ENCODE measurements around the gene VASH1. TPM values are rescaled to one million over a fixed set of nuclear protein-coding genes. Genes with fewer than 3 reads are reported as not detected.

VASH1 gene
- total RNA-seq, 2 donors from 2014 or later: 10.3 to 19.8 TPM

GRCh38 chr14:76726551-76726970, 34.7 kb upstream of the VASH1 start:
- H3K36me3 ChIP-seq (ENCODE audit: control insufficient read depth, insufficient read depth, low read length): no peaks in the 10 kb centered on the region
- H3K27me3 ChIP-seq (ENCODE audit: control insufficient read depth, insufficient read depth, low read length, poor library complexity, severe bottlenecking): no peaks in the 10 kb centered on the region
- 84 to 87% methylated on average over 9 to 11 of the region's 11 CpGs for WGBS, 2 experiments (ENCODE audit: insufficient coverage in 1 of 2, insufficient read length in 1 of 2)
- Mint-ChIP-seq H3K36me3 (ENCODE audit: low read depth) (no peaks in the 10 kb centered on the region), H3K27me3 (ENCODE audit: insufficient read depth) (no peaks in the 10 kb centered on the region), H3K9me3 (no peaks in the 10 kb centered on the region), H3K4me3 (no peak overlapping the region), H3K27ac (no peak overlapping the region), H3K4me1 (no peaks in the 10 kb centered on the region)
- TF ChIP-seq CTCF (conservative IDR thresholded peaks at IDR 0.05): no peak
- H3K27ac ChIP-seq (ENCODE audit: low read depth, low read length): no peak overlapping the region
- no peak overlapping the region for H3K9ac ChIP-seq (ENCODE audit: extremely low read depth, low read length, poor library complexity, severe bottlenecking)
- H3K4me1 ChIP-seq (ENCODE audit: control insufficient read depth, insufficient read depth, low read length): no peaks in the 10 kb centered on the region
- no peak overlapping the region for H3K4me3 ChIP-seq (ENCODE audit: low read length)
- no peaks in the 10 kb centered on the region for H3K9me3 ChIP-seq (ENCODE audit: control insufficient read depth, low read length)
- peak; percentile 61 for DNase-seq

GRCh38 chr14:76727384-76727783, 33.9 kb upstream of the VASH1 start:
- H3K9ac ChIP-seq (ENCODE audit: extremely low read depth, low read length, poor library complexity, severe bottlenecking): no peak overlapping the region
- Mint-ChIP-seq H3K4me1 (no peaks in the 10 kb centered on the region), H3K4me3 (no peak overlapping the region), H3K36me3 (ENCODE audit: low read depth) (no peaks in the 10 kb centered on the region), H3K27ac (no peak overlapping the region), H3K27me3 (ENCODE audit: insufficient read depth) (no peaks in the 10 kb centered on the region), H3K9me3 (no peaks in the 10 kb centered on the region)
- no peak overlapping the region for H3K4me3 ChIP-seq (ENCODE audit: low read length)
- DNase-seq: no peak
- H3K9me3 ChIP-seq (ENCODE audit: control insufficient read depth, low read length): no peaks in the 10 kb centered on the region
- WGBS, 2 experiments (ENCODE audit: insufficient coverage in 1 of 2, insufficient read length in 1 of 2): 93 to 98% methylated on average over 3 of the region's 4 CpGs
- no peaks in the 10 kb centered on the region for H3K4me1 ChIP-seq (ENCODE audit: control insufficient read depth, insufficient read depth, low read length)
- H3K27me3 ChIP-seq (ENCODE audit: control insufficient read depth, insufficient read depth, low read length, poor library complexity, severe bottlenecking): no peaks in the 10 kb centered on the region
- no peak overlapping the region for H3K27ac ChIP-seq (ENCODE audit: low read depth, low read length)
- no peaks in the 10 kb centered on the region for H3K36me3 ChIP-seq (ENCODE audit: control insufficient read depth, insufficient read depth, low read length)
- no peak for TF ChIP-seq CTCF (conservative IDR thresholded peaks at IDR 0.05)

DNA sequence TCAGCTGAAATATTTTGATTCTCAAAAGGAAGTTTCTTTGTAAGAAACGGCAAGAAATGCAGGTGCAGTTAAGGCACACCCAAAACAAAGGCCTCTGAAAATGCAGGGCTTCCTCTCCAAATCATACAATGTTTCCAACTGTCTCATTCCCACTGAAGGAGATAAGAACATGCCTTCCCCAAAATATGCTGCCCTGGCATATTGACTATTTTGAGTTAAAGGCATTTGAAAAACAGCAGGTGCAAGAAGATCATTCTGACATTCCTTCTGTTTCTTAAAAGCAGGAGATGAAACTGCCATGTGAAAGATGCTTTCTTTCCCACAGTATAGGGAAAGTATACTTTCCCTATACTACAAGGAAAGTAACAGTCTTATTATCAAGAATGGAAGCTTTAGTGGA, 33.4 kb upstream of the VASH1 start:
- no peaks in the 10 kb centered on the region for H3K36me3 ChIP-seq (ENCODE audit: control insufficient read depth, insufficient read depth, low read length)
- Mint-ChIP-seq H3K36me3 (ENCODE audit: low read depth) (no peaks in the 10 kb centered on the region), H3K4me3 (no peak overlapping the region), H3K27ac (no peak overlapping the region), H3K27me3 (ENCODE audit: insufficient read depth) (no peaks in the 10 kb centered on the region), H3K4me1 (no peaks in the 10 kb centered on the region), H3K9me3 (no peaks in the 10 kb centered on the region)
- H3K27me3 ChIP-seq (ENCODE audit: control insufficient read depth, insufficient read depth, low read length, poor library complexity, severe bottlenecking): no peaks in the 10 kb centered on the region
- H3K27ac ChIP-seq (ENCODE audit: low read depth, low read length): no peak overlapping the region
- DNase-seq: peak; percentile 5
- no peak overlapping the region for H3K9ac ChIP-seq (ENCODE audit: extremely low read depth, low read length, poor library complexity, severe bottlenecking)
- TF ChIP-seq CTCF (conservative IDR thresholded peaks at IDR 0.05): no peak
- 92 to 100% methylated on average over 1 of the region's 1 CpG for WGBS, 2 experiments (ENCODE audit: insufficient coverage in 1 of 2, insufficient read length in 1 of 2)
- no peaks in the 10 kb centered on the region for H3K9me3 ChIP-seq (ENCODE audit: control insufficient read depth, low read length)
- H3K4me1 ChIP-seq (ENCODE audit: control insufficient read depth, insufficient read depth, low read length): no peaks in the 10 kb centered on the region
- H3K4me3 ChIP-seq (ENCODE audit: low read length): no peak overlapping the region
